ENCODE results near the gene PRDM7. TPM values are rescaled to one million over a fixed set of nuclear protein-coding genes. Genes with fewer than 3 reads are reported as not detected.

PRDM7 gene
- total RNA-seq, 4 donors from 2014 or later, result not detected

- Histone ChIP-seq H3K27me3 (peaks cover 0 to 16% (median 0%) of the 10 kb centered on the region in 4 donors), H3K4me1 (peaks cover 16 to 57% (median 22%) of the 10 kb centered on the region in 3 donors), H3K4me3 (no peak overlapping the region), H3K9me3 (no peaks in the 10 kb centered on the region), H3K27ac (peak overlapping the region; percentile 60 to 85 (median 82)), H3K36me3 (peaks cover 0 to 42% (median 0%) of the 10 kb centered on the region in 3 donors)
- WGBS, 2 donors, result 72 to 96% methylated on average over 5 to 11 of the region's 19 CpGs
- TF ChIP-seq CTCF (IDR thresholded peaks at IDR 0.05) (no peak), POLR2A (IDR thresholded peaks at IDR 0.05) (no peak)
- no peak for DNase-seq
- intact Hi-C loops (cut with DNase I), result no loop called here
Measured at GRCh38 chr16:90042946-90043514, 34.1 kb downstream of the PRDM7 start.

GRCh38 chr16:90041896-90042473, 35.1 kb downstream of the PRDM7 start:
- 85 to 91% methylated on average over 8 to 15 of the region's 16 CpGs for WGBS, 2 donors
- H3K4me3 ChIP-seq, result no peak overlapping the region
- peaks cover 0 to 53% (median 4%) of the 10 kb centered on the region in 3 donors for H3K36me3 ChIP-seq
- H3K4me1 ChIP-seq, result peaks cover 10 to 48% (median 16%) of the 10 kb centered on the region in 3 donors
- H3K27ac ChIP-seq, result no peak overlapping the region
- no peaks in the 10 kb centered on the region for H3K9me3 ChIP-seq
- intact Hi-C loops (cut with DNase I), result no loop called here
- peaks cover 0 to 10% (median 0%) of the 10 kb centered on the region in 4 donors for H3K27me3 ChIP-seq
- DNase-seq, result no peak
- TF ChIP-seq CTCF (IDR thresholded peaks at IDR 0.05), result no peak
- TF ChIP-seq POLR2A (IDR thresholded peaks at IDR 0.05), result no peak

- WGBS, 2 donors, result 82 to 100% methylated on average over 7 to 10 of the region's 29 CpGs
- DNase-seq, result no peak
- H3K36me3 ChIP-seq, result peaks cover 0 to 69% (median 12%) of the 10 kb centered on the region in 3 donors
- H3K4me1 ChIP-seq, result peaks cover 4 to 32% (median 10%) of the 10 kb centered on the region in 3 donors
- H3K27me3 ChIP-seq, result no peaks in the 10 kb centered on the region
- TF ChIP-seq CTCF (IDR thresholded peaks at IDR 0.05) (no peak), POLR2A (IDR thresholded peaks at IDR 0.05) (no peak)
- H3K9me3 ChIP-seq, result no peaks in the 10 kb centered on the region
- no peak overlapping the region for H3K27ac ChIP-seq
- intact Hi-C loops (cut with DNase I), result no loop called here
- no peak overlapping the region for H3K4me3 ChIP-seq
Measured at GRCh38 chr16:90040152-90041023, 36.7 kb downstream of the PRDM7 start.

- intact Hi-C loops (cut with DNase I), result no loop called here
- TF ChIP-seq POLR2A (IDR thresholded peaks at IDR 0.05) (no peak), CTCF (IDR thresholded peaks at IDR 0.05) (no peak)
- H3K36me3 ChIP-seq, result peaks cover 0 to 90% (median 12%) of the 10 kb centered on the region in 3 donors
- 72 to 76% methylated on average over 8 to 11 of the region's 12 CpGs for WGBS, 2 donors
- H3K9me3 ChIP-seq, result no peaks in the 10 kb centered on the region
- H3K27me3 ChIP-seq, result no peaks in the 10 kb centered on the region
- no peak overlapping the region for H3K27ac ChIP-seq
- no peak overlapping the region for H3K4me3 ChIP-seq
- H3K4me1 ChIP-seq, result peaks cover 0 to 1% (median 0%) of the 10 kb centered on the region in 3 donors
- DNase-seq, result no peak
Measured at GRCh38 chr16:90037276-90037675, 39.9 kb downstream of the PRDM7 start.

GRCh38 chr16:90035902-90036301, 41.2 kb downstream of the PRDM7 start:
- Histone ChIP-seq H3K27me3 (no peaks in the 10 kb centered on the region), H3K4me1 (no peaks in the 10 kb centered on the region), H3K4me3 (no peak overlapping the region), H3K9me3 (no peaks in the 10 kb centered on the region), H3K36me3 (peaks cover 0 to 99% (median 18%) of the 10 kb centered on the region in 3 donors), H3K27ac (no peak overlapping the region)
- no peak for DNase-seq
- intact Hi-C loops (cut with DNase I), result no loop called here
- no peak for TF ChIP-seq CTCF (IDR thresholded peaks at IDR 0.05)
- no peak for TF ChIP-seq POLR2A (IDR thresholded peaks at IDR 0.05)
- 83 to 89% methylated on average over 3 to 4 of the region's 5 CpGs for WGBS, 2 donors

Measured in esophagus squamous epithelium (tissue), 5 donors.